DMS153 treated with DMSO at 0.1 percent for 48 hours (cell line): ENCODE measurements around the gene FMNL2.
"Not testable (repeated sequence)": the region's sequence is repeated elsewhere in the genome, so short reads cannot be mapped to it uniquely, and the experiment has no call there.

Experiments used
- DNase-seq: peaks from one replicate; lab custom pipeline; 2025; ENCODE audit not compliant: unreplicated experiment; lab: John Stamatoyannopoulos, UW

The FMNL2 gene

GRCh38 chr2:152372438-152372984 is 37.5 kb downstream of the FMNL2 start:
- no peak for DNase-seq

- DNase-seq = no peak
Measured at GRCh38 chr2:152375174-152375573, 40.2 kb downstream of the FMNL2 start.

GRCh38 chr2:152376385-152376784 is 41.4 kb downstream of the FMNL2 start:
- DNase-seq = no peak

- no peak for DNase-seq
Measured at GRCh38 chr2:152376968-152377367, 42.0 kb downstream of the FMNL2 start.

- DNase-seq = no peak
Measured at GRCh38 chr2:152379089-152379488, 44.1 kb downstream of the FMNL2 start.

GRCh38 chr2:152380261-152381055 is 45.5 kb downstream of the FMNL2 start:
- no peak for DNase-seq

GRCh38 chr2:152383702-152384101 is 48.7 kb downstream of the FMNL2 start:
- no peak for DNase-seq

GRCh38 chr2:152384992-152385391 is 50.0 kb downstream of the FMNL2 start:
- DNase-seq = no peak

- DNase-seq = no peak
Measured at GRCh38 chr2:152385650-152386049, 50.7 kb downstream of the FMNL2 start.

- DNase-seq = no peak
Measured at GRCh38 chr2:152386266-152386665, 51.3 kb downstream of the FMNL2 start.

- no peak for DNase-seq
Measured at GRCh38 chr2:152387041-152387440, 52.1 kb downstream of the FMNL2 start.

- not testable (repeated sequence) for DNase-seq
Measured at GRCh38 chr2:152388269-152388668, 53.3 kb downstream of the FMNL2 start.

- DNase-seq = no peak
Measured at GRCh38 chr2:152389483-152389882, 54.5 kb downstream of the FMNL2 start.

GRCh38 chr2:152390837-152391236 is 55.9 kb downstream of the FMNL2 start:
- DNase-seq = no peak

- no peak for DNase-seq
Measured at GRCh38 chr2:152391318-152391717, 56.3 kb downstream of the FMNL2 start.

- no peak for DNase-seq
Measured at GRCh38 chr2:152393377-152393776, 58.4 kb downstream of the FMNL2 start.

- DNase-seq = no peak
Measured at GRCh38 chr2:152394326-152394725, 59.4 kb downstream of the FMNL2 start.

GRCh38 chr2:152395103-152395502 is 60.1 kb downstream of the FMNL2 start:
- no peak for DNase-seq

- no peak for DNase-seq
Measured at GRCh38 chr2:152395572-152395971, 60.6 kb downstream of the FMNL2 start.

GRCh38 chr2:152396051-152396511 is 61.1 kb downstream of the FMNL2 start:
- DNase-seq = no peak

- no peak for DNase-seq
Measured at GRCh38 chr2:152396763-152397162, 61.8 kb downstream of the FMNL2 start.

GRCh38 chr2:152399003-152399402 is 64.0 kb downstream of the FMNL2 start:
- no peak for DNase-seq
